MM.1S (cell line): ENCODE measurements around the gene DAW1.

Experiments
- DNase-seq: peaks from one replicate; pipeline ENCODE4 v3.0.0-alpha.2; 2015
- H2AFZ ChIP-seq: fragments of 300-600 bp; sonication (generic); 2 replicates; pipeline ENCODE4 v1.6.0; 2016; ENCODE audit warnings: antibody characterized with exemption, low read length
- H3F3A ChIP-seq: fragments of 300-600 bp; sonication (generic); 2 replicates; pipeline ENCODE4 v1.6.1; 2016; ENCODE audit warnings: mild to moderate bottlenecking, antibody characterized with exemption, low read length, moderate library complexity, mixed read lengths; ENCODE audit not compliant: insufficient read depth
- H3K27ac ChIP-seq: fragments of 300-600 bp; sonication (generic); 2 replicates; pipeline ENCODE4 v1.5.1; 2016; ENCODE audit warnings: mild to moderate bottlenecking, low read length
- H3K27me3 ChIP-seq: fragments of 300-600 bp; sonication (generic); replicated peaks from 2 replicates; pipeline ENCODE4 v1.6.0; 2016; ENCODE audit warnings: low read length; ENCODE audit not compliant: insufficient read depth
- H3K36me3 ChIP-seq: fragments of 300-600 bp; sonication (generic); replicated peaks from 2 replicates; pipeline ENCODE4 v1.6.1; 2016; ENCODE audit warnings: mild to moderate bottlenecking, low read length, mixed read lengths; ENCODE audit not compliant: insufficient read depth
- H3K4me1 ChIP-seq: fragments of 300-600 bp; sonication (generic); 2 replicates; pipeline ENCODE4 v1.6.1; 2016; ENCODE audit warnings: low read length, mixed read lengths
- H3K4me2 ChIP-seq: fragments of 300-600 bp; sonication (generic); 2 replicates; pipeline ENCODE4 v1.6.0; 2016; ENCODE audit warnings: low read depth, low read length
- H3K4me3 ChIP-seq: fragments of 300-600 bp; sonication (generic); 2 replicates; pipeline ENCODE4 v1.5.1; 2016; ENCODE audit warnings: low read length, mixed read lengths
- H3K79me2 ChIP-seq: fragments of 300-600 bp; sonication (generic); 2 replicates; pipeline ENCODE4 v1.6.1; 2016; ENCODE audit warnings: mixed run types, low read length, mixed read lengths
- H3K9ac ChIP-seq: fragments of 300-600 bp; sonication (generic); 2 replicates; pipeline ENCODE4 v1.6.1; 2016; ENCODE audit warnings: low read length, mixed read lengths
- H3K9me2 ChIP-seq: fragments of 300-600 bp; sonication (generic); replicated peaks from 2 replicates; pipeline ENCODE4 v1.6.1; 2016; ENCODE audit warnings: mild to moderate bottlenecking, low read length, mixed read lengths; ENCODE audit not compliant: insufficient read depth
- H3K9me3 ChIP-seq: fragments of 300-600 bp; sonication (generic); replicated peaks from 2 replicates; pipeline ENCODE4 v1.6.1; 2016; ENCODE audit warnings: mild to moderate bottlenecking, low read length, mixed read lengths; ENCODE audit not compliant: insufficient read depth
- H4K20me1 ChIP-seq: fragments of 300-600 bp; sonication (generic); 2 replicates; pipeline ENCODE4 v1.6.1; 2016; ENCODE audit warnings: mild to moderate bottlenecking, low read length, moderate library complexity, mixed read lengths; ENCODE audit not compliant: insufficient read depth
- EZH2 ChIP-seq: fragments of 300-600 bp; sonication (generic); optimal IDR thresholded peaks from 2 replicates; pipeline ENCODE3; 2017; ENCODE audit warnings: low read depth, mild to moderate bottlenecking, antibody characterized with exemption, low read length, mixed read lengths
- EZH2phosphoT487 ChIP-seq: fragments of 300-600 bp; sonication (generic); IDR thresholded peaks from 2 replicates; pipeline ENCODE4 v1.6.1; 2018; ENCODE audit warnings: antibody characterized with exemption, low read length
- TF ChIP-seq, protein P1 (sequence below): fragments of 300-600 bp; sonication (generic); IDR thresholded peaks from 2 replicates; pipeline ENCODE4 v1.5.1; 2016; ENCODE audit warnings: antibody characterized with exemption, low read length, mixed read lengths

Gene DAW1

DNA sequence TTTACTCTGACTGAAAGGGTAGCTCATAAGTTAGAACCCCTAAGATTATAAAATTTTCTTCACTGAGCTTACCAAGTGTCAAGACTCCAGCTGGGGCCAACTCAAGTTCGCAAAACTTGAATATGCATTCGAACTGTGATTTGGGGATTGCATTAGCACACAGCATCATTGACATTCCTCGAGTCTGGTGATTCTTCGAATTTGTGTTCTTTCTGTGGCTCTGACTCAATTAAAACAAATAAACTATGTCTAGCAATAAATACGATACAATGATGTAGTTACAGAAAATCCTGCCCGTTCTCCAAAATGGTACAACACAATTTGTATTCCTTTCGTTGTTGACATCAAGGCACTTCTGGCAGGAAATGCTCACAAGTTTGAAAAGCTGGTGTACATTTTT is 46.7 kb upstream of the DAW1 start:
- Histone ChIP-seq H3K4me1 (no peaks in the 10 kb centered on the region), H3K79me2 (no peaks in the 10 kb centered on the region), H3F3A (no peaks in the 10 kb centered on the region), H3K27ac (no peak overlapping the region), H4K20me1 (no peaks in the 10 kb centered on the region), H3K4me3 (no peak overlapping the region), H3K36me3 (no peaks in the 10 kb centered on the region), H3K4me2 (no peak overlapping the region), H3K9me2 (no peaks in the 10 kb centered on the region), H2AFZ (no peak overlapping the region), H3K9ac (no peak overlapping the region), H3K27me3 (no peaks in the 10 kb centered on the region), H3K9me3 (no peaks in the 10 kb centered on the region)
- TF ChIP-seq, protein P1, sequence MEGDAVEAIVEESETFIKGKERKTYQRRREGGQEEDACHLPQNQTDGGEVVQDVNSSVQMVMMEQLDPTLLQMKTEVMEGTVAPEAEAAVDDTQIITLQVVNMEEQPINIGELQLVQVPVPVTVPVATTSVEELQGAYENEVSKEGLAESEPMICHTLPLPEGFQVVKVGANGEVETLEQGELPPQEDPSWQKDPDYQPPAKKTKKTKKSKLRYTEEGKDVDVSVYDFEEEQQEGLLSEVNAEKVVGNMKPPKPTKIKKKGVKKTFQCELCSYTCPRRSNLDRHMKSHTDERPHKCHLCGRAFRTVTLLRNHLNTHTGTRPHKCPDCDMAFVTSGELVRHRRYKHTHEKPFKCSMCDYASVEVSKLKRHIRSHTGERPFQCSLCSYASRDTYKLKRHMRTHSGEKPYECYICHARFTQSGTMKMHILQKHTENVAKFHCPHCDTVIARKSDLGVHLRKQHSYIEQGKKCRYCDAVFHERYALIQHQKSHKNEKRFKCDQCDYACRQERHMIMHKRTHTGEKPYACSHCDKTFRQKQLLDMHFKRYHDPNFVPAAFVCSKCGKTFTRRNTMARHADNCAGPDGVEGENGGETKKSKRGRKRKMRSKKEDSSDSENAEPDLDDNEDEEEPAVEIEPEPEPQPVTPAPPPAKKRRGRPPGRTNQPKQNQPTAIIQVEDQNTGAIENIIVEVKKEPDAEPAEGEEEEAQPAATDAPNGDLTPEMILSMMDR = no peak
- TF ChIP-seq EZH2phosphoT487 (no peak), EZH2 (no peak)
- DNase-seq = no peak

DNA sequence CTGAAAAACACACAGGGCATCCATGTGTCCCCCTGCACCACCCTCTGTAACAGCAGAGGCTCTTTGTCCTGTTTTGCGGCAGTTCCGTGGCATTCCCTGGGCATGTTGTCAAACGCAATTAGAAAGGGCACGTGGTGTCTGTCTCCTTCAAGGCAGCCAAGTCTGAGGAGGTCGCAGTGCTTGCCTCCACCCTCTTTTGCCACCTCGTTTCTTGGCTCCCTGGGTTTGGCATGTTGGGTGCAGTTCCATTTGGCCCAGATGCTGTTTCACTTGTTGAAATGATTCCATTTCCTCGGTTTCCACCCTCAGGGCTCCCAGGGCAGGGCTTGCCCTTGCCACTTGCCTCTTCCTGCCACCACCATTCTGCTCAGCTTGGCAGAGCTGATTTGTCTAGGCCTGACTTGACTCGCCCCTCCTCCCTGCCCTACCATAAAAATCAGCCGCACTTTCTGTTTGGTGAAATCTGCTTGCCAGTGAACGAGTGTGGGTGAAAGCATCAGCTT is 45.4 kb upstream of the DAW1 start:
- no peaks in the 10 kb centered on the region for H3K79me2 ChIP-seq
- no peak overlapping the region for H3K27ac ChIP-seq
- H3K36me3 ChIP-seq = no peaks in the 10 kb centered on the region
- H3K9ac ChIP-seq = no peak overlapping the region
- H3K4me3 ChIP-seq = no peak overlapping the region
- H4K20me1 ChIP-seq = no peaks in the 10 kb centered on the region
- TF ChIP-seq, protein P1 = no peak
- TF ChIP-seq EZH2phosphoT487 = no peak
- no peak for TF ChIP-seq EZH2
- H3F3A ChIP-seq = no peaks in the 10 kb centered on the region
- no peak for DNase-seq
- no peak overlapping the region for H3K4me2 ChIP-seq
- no peaks in the 10 kb centered on the region for H3K9me2 ChIP-seq
- no peaks in the 10 kb centered on the region for H3K9me3 ChIP-seq
- no peaks in the 10 kb centered on the region for H3K4me1 ChIP-seq
- H3K27me3 ChIP-seq = no peaks in the 10 kb centered on the region
- H2AFZ ChIP-seq = no peak overlapping the region

DNA sequence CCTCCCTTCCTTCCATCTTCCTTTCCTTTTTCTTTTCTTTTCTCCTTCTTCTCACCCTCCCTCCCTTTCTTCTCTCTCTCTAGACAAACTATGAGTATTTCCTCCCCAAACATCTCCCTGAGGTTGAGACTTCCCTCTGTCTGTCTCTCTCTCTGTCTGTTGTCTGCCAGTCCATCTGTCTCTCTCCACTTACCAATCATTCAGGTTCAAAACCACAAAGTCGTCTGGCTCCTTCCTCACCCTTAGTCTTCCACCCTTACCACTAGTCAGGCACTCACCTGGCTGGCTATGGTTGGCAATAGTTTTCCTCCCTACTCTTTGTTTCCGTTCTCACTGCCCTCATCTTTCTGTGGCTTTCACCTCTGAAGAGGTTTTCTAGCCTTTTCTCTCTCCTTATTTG is 44.9 kb upstream of the DAW1 start:
- no peaks in the 10 kb centered on the region for H3K79me2 ChIP-seq
- no peak overlapping the region for H3K27ac ChIP-seq
- no peak overlapping the region for H3K4me2 ChIP-seq
- no peaks in the 10 kb centered on the region for H3K36me3 ChIP-seq
- H3K4me1 ChIP-seq = no peaks in the 10 kb centered on the region
- no peaks in the 10 kb centered on the region for H3K9me2 ChIP-seq
- no peaks in the 10 kb centered on the region for H4K20me1 ChIP-seq
- TF ChIP-seq, protein P1 = no peak
- TF ChIP-seq EZH2 = no peak
- no peak for TF ChIP-seq EZH2phosphoT487
- no peaks in the 10 kb centered on the region for H3K9me3 ChIP-seq
- H3K27me3 ChIP-seq = no peaks in the 10 kb centered on the region
- no peak overlapping the region for H2AFZ ChIP-seq
- H3F3A ChIP-seq = no peaks in the 10 kb centered on the region
- DNase-seq = no peak
- H3K4me3 ChIP-seq = no peak overlapping the region
- H3K9ac ChIP-seq = no peak overlapping the region
